Measurements from ENCODE around the gene RNF217.
"Not testable (repeated sequence)": the region's sequence is repeated elsewhere in the genome, so short reads cannot be mapped to it uniquely, and the experiment has no call there.

The RNF217 gene

DNA sequence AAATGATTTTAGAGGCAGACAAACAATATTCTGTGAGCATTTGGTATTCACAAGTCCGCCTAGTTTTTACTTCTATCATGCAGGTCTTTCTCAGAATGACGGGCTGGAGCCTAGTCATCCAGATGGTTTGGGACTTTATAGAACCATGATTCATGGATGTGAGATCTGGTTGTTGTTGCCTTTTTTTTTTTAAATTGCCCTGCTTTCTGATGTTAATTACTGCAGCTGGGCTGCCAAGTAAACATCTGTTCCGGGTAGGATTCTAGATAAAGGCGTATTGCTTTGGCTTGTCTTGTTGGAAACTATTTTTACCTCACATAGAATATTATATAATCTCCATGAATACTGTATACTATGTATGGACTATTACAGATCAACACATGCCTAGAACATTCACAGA is 58.1 kb downstream of the RNF217 start:
- DNase-seq (ENCODE audit: low read depth), result peak; percentile 69
- H3K9me3 ChIP-seq (ENCODE audit: control insufficient read depth, low read length), result no peaks in the 10 kb centered on the region
- H3K4me3 ChIP-seq (ENCODE audit: low read length), result no peak overlapping the region
- H3K9ac ChIP-seq (ENCODE audit: low read length), result no peak overlapping the region
- H3K36me3 ChIP-seq (ENCODE audit: control insufficient read depth, insufficient read depth, low read length, severe bottlenecking), result no peaks in the 10 kb centered on the region
- H3K4me1 ChIP-seq (ENCODE audit: control insufficient read depth, insufficient read depth, low read length), result peaks cover 44% of the 10 kb centered on the region
- no peaks in the 10 kb centered on the region for H3K27me3 ChIP-seq (replicated peaks; ENCODE audit: control insufficient read depth, insufficient read depth, low read length)

DNA sequence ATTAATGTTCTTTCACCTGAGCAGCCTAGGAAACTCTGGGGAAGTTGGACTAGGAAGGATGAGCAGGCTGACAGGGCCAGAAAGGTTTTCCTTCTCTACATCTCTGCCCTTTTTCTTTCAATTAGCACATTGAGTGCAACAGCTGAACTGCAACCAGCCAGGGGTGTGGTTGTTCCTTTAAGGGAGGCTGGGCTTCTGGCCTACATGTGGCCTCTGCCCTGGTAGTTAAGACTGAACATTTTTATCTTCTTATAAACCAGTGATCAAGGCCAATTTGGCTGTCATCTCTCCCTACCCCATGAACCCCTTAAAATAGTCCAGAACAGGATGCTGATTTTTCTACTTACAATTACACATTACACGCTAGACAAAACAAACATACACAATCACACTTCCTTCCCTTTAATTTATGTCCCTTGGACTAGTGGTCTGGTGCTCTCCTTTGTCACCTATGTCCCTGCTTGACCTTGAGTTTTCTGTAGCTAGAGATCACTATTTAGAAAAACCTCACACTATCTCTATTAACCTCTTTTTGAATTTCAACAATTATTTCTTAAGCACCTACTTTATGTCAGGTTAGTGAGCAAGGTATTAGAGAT is 60.3 kb downstream of the RNF217 start:
- peak overlapping the region; percentile 8 for H3K4me3 ChIP-seq (ENCODE audit: low read length)
- no peaks in the 10 kb centered on the region for H3K9me3 ChIP-seq (ENCODE audit: control insufficient read depth, low read length)
- H3K9ac ChIP-seq (ENCODE audit: low read length), result peak overlapping the region; percentile 53
- peaks cover 44% of the 10 kb centered on the region for H3K4me1 ChIP-seq (ENCODE audit: control insufficient read depth, insufficient read depth, low read length)
- no peaks in the 10 kb centered on the region for H3K27me3 ChIP-seq (replicated peaks; ENCODE audit: control insufficient read depth, insufficient read depth, low read length)
- DNase-seq (ENCODE audit: low read depth), result no peak
- no peaks in the 10 kb centered on the region for H3K36me3 ChIP-seq (ENCODE audit: control insufficient read depth, insufficient read depth, low read length, severe bottlenecking)

DNA sequence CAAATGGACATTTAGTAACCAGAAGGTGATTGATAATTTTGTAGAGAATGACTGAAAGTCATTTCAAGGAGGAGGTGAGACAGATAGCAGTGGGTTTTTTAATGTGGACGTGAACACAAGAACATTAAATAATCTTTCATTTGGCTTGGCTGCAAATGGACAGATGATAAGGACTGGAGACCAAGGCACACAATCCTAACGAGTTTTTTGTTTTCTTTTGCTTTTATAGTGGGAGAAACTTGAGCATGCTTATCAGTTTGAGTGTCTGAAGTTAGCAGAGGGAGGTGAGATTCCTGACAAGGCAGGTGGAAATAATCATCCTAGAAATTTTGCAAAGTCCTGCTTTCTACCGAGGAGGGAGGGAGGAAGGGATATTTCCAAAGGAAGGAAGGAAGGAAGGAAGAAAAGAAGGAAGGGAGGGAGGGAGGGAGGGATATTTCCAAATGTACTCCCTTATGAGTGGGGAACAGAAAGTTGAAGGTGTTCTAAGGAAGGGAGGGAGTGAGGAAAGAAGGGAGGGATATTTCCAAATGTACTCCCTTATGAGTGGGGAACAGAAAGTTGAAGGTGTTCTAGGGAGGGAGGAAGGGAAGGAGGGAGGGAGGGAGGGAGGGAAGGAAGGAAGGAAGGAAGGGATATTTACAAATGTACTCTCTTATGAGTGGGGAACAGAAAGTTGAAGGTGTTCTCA is 63.1 kb downstream of the RNF217 start:
- Histone ChIP-seq H3K4me1 (ENCODE audit: control insufficient read depth, insufficient read depth, low read length) (peaks cover 27% of the 10 kb centered on the region), H3K9me3 (ENCODE audit: control insufficient read depth, low read length) (no peaks in the 10 kb centered on the region), H3K27me3 (replicated peaks; ENCODE audit: control insufficient read depth, insufficient read depth, low read length) (no peaks in the 10 kb centered on the region), H3K36me3 (ENCODE audit: control insufficient read depth, insufficient read depth, low read length, severe bottlenecking) (no peaks in the 10 kb centered on the region), H3K4me3 (ENCODE audit: low read length) (no peak overlapping the region), H3K9ac (ENCODE audit: low read length) (no peak overlapping the region)
- no peak for DNase-seq (ENCODE audit: low read depth)

DNA sequence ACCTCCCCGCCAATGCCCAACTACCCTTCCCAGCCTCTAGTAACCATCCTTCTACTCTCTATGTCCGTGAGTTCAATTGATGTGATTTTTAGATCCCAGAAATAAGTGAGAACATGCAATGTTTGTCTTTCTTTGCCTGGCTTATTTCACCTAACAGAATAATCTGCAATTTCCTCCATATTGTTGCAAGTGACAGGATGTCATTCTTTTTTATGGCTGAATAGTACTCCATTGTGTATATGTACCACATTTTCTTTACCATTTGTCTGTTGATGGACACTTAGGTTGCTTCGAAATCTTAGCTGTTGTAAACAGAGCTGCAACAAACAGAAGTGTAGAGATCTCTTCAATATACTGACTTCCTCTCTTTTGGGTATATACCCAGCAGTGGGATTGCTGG is 65.0 kb downstream of the RNF217 start:
- Histone ChIP-seq H3K9me3 (ENCODE audit: control insufficient read depth, low read length) (no peaks in the 10 kb centered on the region), H3K4me3 (ENCODE audit: low read length) (no peak overlapping the region), H3K4me1 (ENCODE audit: control insufficient read depth, insufficient read depth, low read length) (peaks cover 9% of the 10 kb centered on the region), H3K36me3 (ENCODE audit: control insufficient read depth, insufficient read depth, low read length, severe bottlenecking) (no peaks in the 10 kb centered on the region), H3K9ac (ENCODE audit: low read length) (no peak overlapping the region), H3K27me3 (replicated peaks; ENCODE audit: control insufficient read depth, insufficient read depth, low read length) (no peaks in the 10 kb centered on the region)
- DNase-seq (ENCODE audit: low read depth), result no peak

- no peaks in the 10 kb centered on the region for H3K4me1 ChIP-seq (ENCODE audit: control insufficient read depth, insufficient read depth, low read length)
- H3K27me3 ChIP-seq (replicated peaks; ENCODE audit: control insufficient read depth, insufficient read depth, low read length), result no peaks in the 10 kb centered on the region
- no peaks in the 10 kb centered on the region for H3K9me3 ChIP-seq (ENCODE audit: control insufficient read depth, low read length)
- no peak overlapping the region for H3K9ac ChIP-seq (ENCODE audit: low read length)
- H3K36me3 ChIP-seq (ENCODE audit: control insufficient read depth, insufficient read depth, low read length, severe bottlenecking), result no peaks in the 10 kb centered on the region
- DNase-seq (ENCODE audit: low read depth), result no peak
- no peak overlapping the region for H3K4me3 ChIP-seq (ENCODE audit: low read length)
Observed at GRCh38 chr6:125030969-125031368, 68.7 kb downstream of the RNF217 start.

DNA sequence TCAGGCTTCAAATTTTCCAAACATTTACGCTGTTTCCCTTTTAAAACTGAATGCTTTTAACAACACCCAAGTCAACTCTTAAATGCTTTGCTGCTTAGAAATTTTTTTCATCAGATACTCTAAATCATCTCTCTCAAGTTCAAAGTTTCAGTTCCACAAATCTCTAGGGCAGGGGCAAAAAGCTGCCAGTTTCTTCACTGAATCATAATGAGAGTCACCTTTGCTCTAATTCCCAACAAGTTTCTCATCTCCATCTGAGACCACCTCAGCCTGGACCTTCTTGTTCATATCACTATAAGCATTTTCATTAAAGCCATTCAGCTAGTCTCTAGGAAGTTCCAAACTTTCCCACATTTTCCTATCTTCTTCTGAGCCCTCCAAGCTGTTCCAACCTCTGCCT is 69.1 kb downstream of the RNF217 start:
- Histone ChIP-seq H3K4me3 (ENCODE audit: low read length) (no peak overlapping the region), H3K36me3 (ENCODE audit: control insufficient read depth, insufficient read depth, low read length, severe bottlenecking) (no peaks in the 10 kb centered on the region), H3K27me3 (replicated peaks; ENCODE audit: control insufficient read depth, insufficient read depth, low read length) (no peaks in the 10 kb centered on the region), H3K4me1 (ENCODE audit: control insufficient read depth, insufficient read depth, low read length) (no peaks in the 10 kb centered on the region), H3K9ac (ENCODE audit: low read length) (no peak overlapping the region), H3K9me3 (ENCODE audit: control insufficient read depth, low read length) (no peaks in the 10 kb centered on the region)
- DNase-seq (ENCODE audit: low read depth), result no peak

DNA sequence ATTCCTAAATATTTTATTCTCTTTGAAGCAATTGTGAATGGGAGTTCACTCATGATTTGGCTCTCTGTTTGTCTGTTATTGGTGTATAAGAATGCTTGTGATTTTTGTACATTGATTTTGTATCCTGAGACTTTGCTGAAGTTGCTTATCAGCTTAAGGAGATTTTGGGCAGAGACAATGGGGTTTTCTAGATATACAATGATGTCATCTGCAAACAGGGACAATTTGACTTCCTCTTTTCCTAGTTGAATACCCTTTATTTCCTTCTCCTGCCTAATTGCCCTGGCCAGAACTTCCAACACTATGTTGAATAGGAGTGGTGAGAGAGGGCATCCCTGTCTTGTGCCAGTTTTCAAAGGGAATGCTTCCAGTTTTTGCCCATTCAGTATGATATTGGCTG is 72.7 kb downstream of the RNF217 start:
- H3K36me3 ChIP-seq (ENCODE audit: control insufficient read depth, insufficient read depth, low read length, severe bottlenecking); H3K4me1 ChIP-seq (ENCODE audit: control insufficient read depth, insufficient read depth, low read length); H3K9ac ChIP-seq (ENCODE audit: low read length); H3K4me3 ChIP-seq (ENCODE audit: low read length); H3K27me3 ChIP-seq (replicated peaks; ENCODE audit: control insufficient read depth, insufficient read depth, low read length); DNase-seq (ENCODE audit: low read depth); H3K9me3 ChIP-seq (ENCODE audit: control insufficient read depth, low read length): not testable (repeated sequence)

GRCh38 chr6:125036486-125036885 is 74.2 kb downstream of the RNF217 start:
- DNase-seq (ENCODE audit: low read depth); H3K9me3 ChIP-seq (ENCODE audit: control insufficient read depth, low read length); H3K4me3 ChIP-seq (ENCODE audit: low read length); H3K36me3 ChIP-seq (ENCODE audit: control insufficient read depth, insufficient read depth, low read length, severe bottlenecking); H3K9ac ChIP-seq (ENCODE audit: low read length); H3K4me1 ChIP-seq (ENCODE audit: control insufficient read depth, insufficient read depth, low read length); H3K27me3 ChIP-seq (replicated peaks; ENCODE audit: control insufficient read depth, insufficient read depth, low read length): not testable (repeated sequence)

- H3K4me1 ChIP-seq (ENCODE audit: control insufficient read depth, insufficient read depth, low read length), result peaks cover 10% of the 10 kb centered on the region
- H3K9ac ChIP-seq (ENCODE audit: low read length), result no peak overlapping the region
- no peaks in the 10 kb centered on the region for H3K36me3 ChIP-seq (ENCODE audit: control insufficient read depth, insufficient read depth, low read length, severe bottlenecking)
- no peak for DNase-seq (ENCODE audit: low read depth)
- no peaks in the 10 kb centered on the region for H3K9me3 ChIP-seq (ENCODE audit: control insufficient read depth, low read length)
- H3K4me3 ChIP-seq (ENCODE audit: low read length), result no peak overlapping the region
- H3K27me3 ChIP-seq (replicated peaks; ENCODE audit: control insufficient read depth, insufficient read depth, low read length), result no peaks in the 10 kb centered on the region
Observed at GRCh38 chr6:125037827-125038226, 75.6 kb downstream of the RNF217 start.

DNA sequence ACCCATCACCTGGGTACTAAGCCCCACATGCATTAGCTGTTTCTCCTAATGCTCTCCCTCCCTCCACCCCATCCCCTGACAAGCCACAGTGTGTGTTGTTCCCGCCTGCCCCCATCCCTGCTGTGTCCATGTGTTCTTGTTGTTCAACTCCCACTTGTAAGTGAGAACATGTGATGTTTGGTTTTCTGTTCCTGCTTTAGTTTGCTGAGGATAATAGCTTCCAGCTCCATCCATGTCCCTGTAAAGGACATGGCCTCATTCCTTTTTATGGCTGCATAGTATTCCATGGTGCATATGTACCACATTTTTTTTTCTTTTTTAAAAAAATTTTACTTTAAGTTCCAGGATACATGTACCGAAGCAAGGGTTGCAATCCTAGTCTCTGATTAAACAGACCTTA is 76.7 kb downstream of the RNF217 start:
- H3K27me3 ChIP-seq (replicated peaks; ENCODE audit: control insufficient read depth, insufficient read depth, low read length), result no peaks in the 10 kb centered on the region
- H3K9me3 ChIP-seq (ENCODE audit: control insufficient read depth, low read length), result no peaks in the 10 kb centered on the region
- H3K4me1 ChIP-seq (ENCODE audit: control insufficient read depth, insufficient read depth, low read length), result peaks cover 10% of the 10 kb centered on the region
- no peak for DNase-seq (ENCODE audit: low read depth)
- no peaks in the 10 kb centered on the region for H3K36me3 ChIP-seq (ENCODE audit: control insufficient read depth, insufficient read depth, low read length, severe bottlenecking)
- H3K4me3 ChIP-seq (ENCODE audit: low read length), result no peak overlapping the region
- H3K9ac ChIP-seq (ENCODE audit: low read length), result no peak overlapping the region

- peaks cover 10% of the 10 kb centered on the region for H3K4me1 ChIP-seq (ENCODE audit: control insufficient read depth, insufficient read depth, low read length)
- H3K36me3 ChIP-seq (ENCODE audit: control insufficient read depth, insufficient read depth, low read length, severe bottlenecking), result peaks cover 16% of the 10 kb centered on the region
- DNase-seq (ENCODE audit: low read depth), result peak; percentile 19
- no peaks in the 10 kb centered on the region for H3K27me3 ChIP-seq (replicated peaks; ENCODE audit: control insufficient read depth, insufficient read depth, low read length)
- H3K9ac ChIP-seq (ENCODE audit: low read length), result no peak overlapping the region
- no peak overlapping the region for H3K4me3 ChIP-seq (ENCODE audit: low read length)
- H3K9me3 ChIP-seq (ENCODE audit: control insufficient read depth, low read length), result no peaks in the 10 kb centered on the region
Observed at GRCh38 chr6:125041740-125042459, 79.7 kb downstream of the RNF217 start.
